Activated CD4-positive, alpha-beta memory T cell treated with anti-CD3 and anti-CD28 coated beads, Interleukin-2, amount 10 ng/mL, durations not matched to agents 7 days and 5 days (primary cell): Measurements from ENCODE around the gene MALAT1. TPM values are rescaled to one million over a fixed set of nuclear protein-coding genes. Genes with fewer than 3 reads are reported as not detected.
"Not testable (repeated sequence)": the region's sequence is repeated elsewhere in the genome, so short reads cannot be mapped to it uniquely, and the experiment has no call there.

ENCODE experiments used
- CTCF ChIA-PET: fragments of 350-600 bp; sonication (Branson Sonifier 250); formaldehyde crosslinking; loops from one replicate; lab custom pipeline; 2021; ENCODE audit warnings: antibody characterized with exemption, inconsistent platforms; lab: Charles Lee
- POLR2A ChIA-PET: fragments of 350-600 bp; sonication (Branson Sonifier 250); formaldehyde crosslinking; loops from one replicate; lab custom pipeline; 2021; ENCODE audit warnings: antibody characterized with exemption; lab: Charles Lee
- DNase-seq: peaks from one replicate; pipeline ENCODE4 v3.0.0-alpha.2; 2020
- H3K27ac Mint-ChIP-seq: one replicate; pipeline ENCODE4 v1.8.0; 2021; ENCODE audit warnings: mild to moderate bottlenecking, mixed read lengths
- H3K27me3 Mint-ChIP-seq: one replicate; pipeline ENCODE4 v1.8.0; 2021; ENCODE audit warnings: mixed read lengths
- H3K36me3 Mint-ChIP-seq: one replicate; pipeline ENCODE4 v1.8.0; 2021; ENCODE audit warnings: low read depth, mixed read lengths
- H3K4me1 Mint-ChIP-seq: one replicate; pipeline ENCODE4 v1.8.0; 2021; ENCODE audit warnings: mixed read lengths
- H3K4me3 Mint-ChIP-seq: one replicate; pipeline ENCODE4 v1.8.0; 2021; ENCODE audit warnings: mild to moderate bottlenecking, mixed read lengths
- H3K9me3 Mint-ChIP-seq: one replicate; pipeline ENCODE4 v1.8.0; 2021; ENCODE audit warnings: mixed read lengths
- total RNA-seq, 2 experiments: library from RNA; stranded (reverse); gene quantifications; one replicate each; pipeline ENCODE4 v1.2.3, GENCODE V29; 2021

Gene MALAT1
- total RNA-seq, 2 experiments from 2014 or later = 7,674 to 7,759 TPM

GRCh38 chr11:65470433-65471049, 28.3 kb upstream of the MALAT1 start:
- Mint-ChIP-seq H3K9me3 (no peaks in the 10 kb centered on the region), H3K4me3 (no peak overlapping the region), H3K27ac (peak overlapping the region; percentile 34), H3K36me3 (peaks cover 3% of the 10 kb centered on the region), H3K27me3 (no peaks in the 10 kb centered on the region), H3K4me1 (peaks cover 34% of the 10 kb centered on the region)
- CTCF ChIA-PET = interaction anchor here (0.6 to 4.4 kb wide), 7 partner anchors 15 to 116 kb away, joined by 3 to 22 read pairs (median 12); no protein-coding TSS in a partner anchor
- POLR2A ChIA-PET = interaction anchor here (1.8 to 26.9 kb wide), 5 partner anchors 24 to 89 kb away, joined by 6 to 1583 read pairs (median 27); partner anchors contain the start of genes MALAT1 and NEAT1
- DNase-seq = no peak

DNA sequence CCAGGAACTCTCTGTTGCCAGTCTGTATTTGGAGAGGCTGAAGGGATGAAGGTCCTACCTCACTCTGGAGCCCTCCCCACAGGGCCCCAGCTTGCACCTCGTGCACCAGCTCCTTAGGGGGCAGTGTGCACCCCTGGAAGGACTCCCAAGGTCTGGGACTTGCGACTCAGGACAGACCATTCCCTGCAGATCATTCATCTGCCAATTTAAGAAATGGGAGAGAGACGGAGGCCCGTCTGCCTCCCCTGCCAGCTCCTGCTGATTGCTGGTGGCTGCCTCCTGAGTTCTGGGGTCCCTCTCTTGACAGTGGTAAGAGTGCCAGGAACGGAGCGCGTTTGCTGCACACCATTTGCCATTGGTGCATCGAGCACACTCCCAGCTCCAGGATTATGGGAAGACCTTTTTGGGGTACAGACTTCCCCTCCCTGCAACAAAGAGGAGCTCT, 27.4 kb upstream of the MALAT1 start:
- no peak for DNase-seq
- H3K4me3 Mint-ChIP-seq = no peak overlapping the region
- ChIA-PET CTCF (interaction anchor here (0.7 to 4.4 kb wide), 16 partner anchors 9 to 336 kb away, joined by 3 to 22 read pairs (median 4); partner anchors contain the start of genes MALAT1 and PCNX3), POLR2A (interaction anchor here (0.7 to 26.9 kb wide), 18 partner anchors 9 to 337 kb away, joined by 3 to 1583 read pairs (median 6); partner anchors contain the start of genes FRMD8, MALAT1, NEAT1 and POLA2)
- H3K27ac Mint-ChIP-seq = peak overlapping the region; percentile 96
- H3K4me1 Mint-ChIP-seq = peaks cover 38% of the 10 kb centered on the region
- H3K9me3 Mint-ChIP-seq = no peaks in the 10 kb centered on the region
- H3K36me3 Mint-ChIP-seq = peaks cover 5% of the 10 kb centered on the region
- no peaks in the 10 kb centered on the region for H3K27me3 Mint-ChIP-seq

DNA sequence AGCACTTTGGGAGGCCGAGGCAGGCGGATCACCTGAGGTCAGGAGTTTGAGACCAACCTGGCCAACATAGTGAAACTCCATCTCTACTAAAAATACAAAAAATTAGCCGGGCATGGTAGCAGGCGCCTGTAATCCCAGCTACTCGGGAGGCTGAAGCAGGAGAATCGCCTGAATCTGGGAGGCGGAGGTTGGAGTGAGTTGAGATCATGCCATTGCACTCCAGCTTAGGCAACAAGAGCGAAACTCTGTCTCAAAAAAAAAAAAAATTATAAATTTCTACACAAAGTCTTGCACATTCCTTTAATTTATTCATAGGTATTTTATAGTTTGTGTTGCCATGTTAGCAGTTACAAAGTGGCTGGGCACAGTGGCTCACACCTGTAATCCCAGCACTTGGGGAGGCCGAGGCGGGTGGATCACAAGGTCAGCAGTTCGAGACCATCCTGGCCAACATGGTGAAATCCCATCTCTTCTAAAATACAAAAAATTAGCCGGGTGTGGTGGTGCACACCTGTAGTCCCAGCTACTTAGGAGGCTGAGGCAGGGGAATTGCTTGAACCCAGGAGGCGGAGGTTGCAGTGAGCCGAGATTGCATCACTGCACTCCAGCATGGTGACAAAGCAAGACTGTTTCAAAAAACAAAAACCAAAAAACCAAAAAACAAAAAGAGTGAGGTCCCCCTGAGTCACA, 26.1 kb upstream of the MALAT1 start:
- Mint-ChIP-seq H3K4me1 (peaks cover 42% of the 10 kb centered on the region), H3K4me3 (peak overlapping the region; percentile 58), H3K27ac (peak overlapping the region; percentile 96)
- CTCF ChIA-PET = interaction anchor here (1.0 to 4.4 kb wide), 14 partner anchors 8 to 337 kb away, joined by 3 to 22 read pairs (median 4); partner anchors contain the start of genes DPF2, MALAT1 and PCNX3
- not testable (repeated sequence) for DNase-seq, H3K36me3 Mint-ChIP-seq, H3K27me3 Mint-ChIP-seq, H3K9me3 Mint-ChIP-seq
- POLR2A ChIA-PET = interaction anchor here (1.1 to 26.9 kb wide), 13 partner anchors 11 to 338 kb away, joined by 3 to 1583 read pairs (median 6); partner anchors contain the start of genes FRMD8, MALAT1, NEAT1 and SYVN1

GRCh38 chr11:65473278-65473860, 25.5 kb upstream of the MALAT1 start:
- H3K27ac Mint-ChIP-seq = no peak overlapping the region
- H3K27me3 Mint-ChIP-seq = no peaks in the 10 kb centered on the region
- peaks cover 40% of the 10 kb centered on the region for H3K4me1 Mint-ChIP-seq
- DNase-seq = no peak
- ChIA-PET CTCF (interaction anchor here (1.5 kb wide), 1 partner anchor 142 kb away, joined by 3 read pairs; the partner anchor contains the start of gene PCNX3), POLR2A (interaction anchor here (3.6 to 26.9 kb wide), 3 partner anchors 25 to 51 kb away, joined by 27 to 1583 read pairs (median 670); partner anchors contain the start of genes MALAT1 and NEAT1)
- H3K36me3 Mint-ChIP-seq = peaks cover 10% of the 10 kb centered on the region
- no peaks in the 10 kb centered on the region for H3K9me3 Mint-ChIP-seq
- H3K4me3 Mint-ChIP-seq = no peak overlapping the region

DNA sequence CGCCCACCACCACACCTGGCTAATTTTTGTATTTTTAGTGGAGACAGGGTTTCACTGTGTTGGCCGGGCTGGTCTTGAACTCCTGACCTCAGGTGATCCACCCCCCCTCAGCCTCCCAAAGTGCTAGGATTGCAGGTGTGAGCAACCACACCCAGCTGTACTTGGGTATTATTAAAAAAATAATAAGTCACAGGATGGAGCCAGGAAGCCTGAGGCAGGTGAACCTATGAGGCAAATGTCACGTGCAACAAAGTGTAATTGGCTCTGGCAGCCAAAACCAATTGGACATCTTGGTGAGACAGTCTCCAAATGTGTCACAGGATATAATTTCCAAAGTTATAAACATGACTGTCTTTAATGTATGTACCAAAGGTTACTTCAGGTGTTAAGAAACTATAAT, 24.0 kb upstream of the MALAT1 start:
- no peak for DNase-seq
- ChIA-PET CTCF (interaction anchor here (3.8 kb wide), 1 partner anchor 59 kb away, joined by 17 read pairs; no protein-coding TSS in a partner anchor), POLR2A (interaction anchor here (7.1 to 26.9 kb wide), 3 partner anchors 24 to 52 kb away, joined by 73 to 1583 read pairs (median 670); partner anchors contain the start of genes MALAT1 and NEAT1)
- Mint-ChIP-seq H3K4me1 (peaks cover 39% of the 10 kb centered on the region), H3K4me3 (peak overlapping the region; percentile 35), H3K36me3 (peaks cover 10% of the 10 kb centered on the region), H3K27ac (peak overlapping the region; percentile 58), H3K27me3 (no peaks in the 10 kb centered on the region), H3K9me3 (no peaks in the 10 kb centered on the region)

- Mint-ChIP-seq H3K4me3 (peak overlapping the region; percentile 99), H3K27ac (peak overlapping the region; percentile 98), H3K36me3 (peaks cover 10% of the 10 kb centered on the region), H3K9me3 (no peaks in the 10 kb centered on the region), H3K27me3 (peaks cover 2% of the 10 kb centered on the region), H3K4me1 (peaks cover 29% of the 10 kb centered on the region)
- no peak for DNase-seq
- ChIA-PET CTCF (interaction anchor here (0.5 to 4.7 kb wide), 9 partner anchors 15 to 110 kb away, joined by 3 to 50 read pairs (median 4); partner anchors contain the start of gene MALAT1), POLR2A (interaction anchor here (0.7 to 26.9 kb wide), 13 partner anchors 12 to 462 kb away, joined by 3 to 1583 read pairs (median 7); partner anchors contain the start of genes ARL2, CDC42EP2, EHBP1L1 and FRMD8)
Measured at GRCh38 chr11:65476632-65477148, 22.2 kb upstream of the MALAT1 start.

DNA sequence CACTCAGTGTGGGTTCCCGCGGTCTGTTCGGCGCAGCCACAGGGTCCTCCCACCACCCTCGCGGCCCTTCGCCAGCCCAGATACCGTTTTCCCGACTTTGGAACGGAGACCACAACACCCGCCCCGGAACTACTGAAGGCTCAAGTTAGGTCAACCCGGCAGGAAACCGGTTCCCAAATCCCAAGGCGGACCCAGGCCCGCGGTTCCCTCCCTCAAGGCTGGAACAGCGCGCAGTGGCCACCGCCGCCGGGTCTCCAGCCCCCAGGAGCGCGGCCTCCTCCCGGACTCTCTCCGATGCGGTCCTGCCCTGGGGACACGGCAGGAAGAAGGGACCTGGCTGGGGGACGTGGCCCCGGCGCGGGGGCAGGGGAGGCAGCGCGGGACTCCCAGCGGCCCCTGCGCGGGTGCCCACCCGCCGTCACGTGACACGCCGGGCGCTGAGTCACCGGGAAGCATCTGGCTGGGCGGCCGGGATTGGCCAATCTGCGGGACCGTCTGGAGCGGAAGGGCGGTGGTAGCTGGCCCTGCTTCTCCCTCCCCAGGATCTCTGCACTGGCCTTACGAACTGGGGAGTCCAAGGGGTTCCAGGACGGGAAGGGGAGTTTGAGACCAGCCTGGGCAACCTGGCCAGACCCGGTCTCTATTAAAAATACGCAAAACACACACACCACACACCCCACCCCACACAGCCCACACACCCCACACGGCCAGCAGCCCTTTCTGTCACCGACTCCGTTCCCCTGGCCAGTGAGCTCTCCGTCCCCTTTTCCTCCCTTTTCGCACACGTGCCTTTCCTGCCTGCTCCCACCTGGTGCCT, 21.5 kb upstream of the MALAT1 start:
- Mint-ChIP-seq H3K27me3 (peaks cover 4% of the 10 kb centered on the region), H3K9me3 (no peaks in the 10 kb centered on the region), H3K36me3 (peaks cover 10% of the 10 kb centered on the region), H3K4me1 (peaks cover 24% of the 10 kb centered on the region), H3K4me3 (peak overlapping the region; percentile 99), H3K27ac (peak overlapping the region; percentile 98)
- ChIA-PET CTCF (interaction anchor here (0.6 to 4.7 kb wide), 12 partner anchors 8 to 96 kb away, joined by 3 to 50 read pairs (median 4); partner anchors contain the start of gene MALAT1), POLR2A (interaction anchor here (0.7 to 26.9 kb wide), 18 partner anchors 8 to 463 kb away, joined by 3 to 1583 read pairs (median 6); partner anchors contain the start of genes ARL2, CDC42EP2, FRMD8 and MALAT1)
- DNase-seq = peak; percentile 92

- Mint-ChIP-seq H3K4me1 (peaks cover 22% of the 10 kb centered on the region), H3K36me3 (peaks cover 10% of the 10 kb centered on the region), H3K4me3 (no peak overlapping the region), H3K27ac (no peak overlapping the region), H3K9me3 (no peaks in the 10 kb centered on the region), H3K27me3 (peaks cover 6% of the 10 kb centered on the region)
- no peak for DNase-seq
- ChIA-PET POLR2A (interaction anchor here (0.9 to 26.9 kb wide), 13 partner anchors 10 to 217 kb away, joined by 3 to 1583 read pairs (median 12); partner anchors contain the start of genes FRMD8, MALAT1, NEAT1 and POLA2), CTCF (interaction anchor here (0.9 to 4.7 kb wide), 10 partner anchors 8 to 91 kb away, joined by 3 to 50 read pairs (median 4); partner anchors contain the start of gene MALAT1)
Measured at GRCh38 chr11:65478388-65479183, 20.3 kb upstream of the MALAT1 start.

- H3K27ac Mint-ChIP-seq = no peak overlapping the region
- no peak for DNase-seq
- ChIA-PET POLR2A (interaction anchor here (1.2 to 26.9 kb wide), 6 partner anchors 11 to 217 kb away, joined by 3 to 1583 read pairs (median 42); partner anchors contain the start of genes FRMD8, MALAT1, NEAT1 and POLA2), CTCF (interaction anchor here (0.8 to 4.7 kb wide), 7 partner anchors 8 to 101 kb away, joined by 3 to 50 read pairs (median 3); partner anchors contain the start of gene MALAT1)
- H3K27me3 Mint-ChIP-seq = peaks cover 6% of the 10 kb centered on the region
- H3K4me1 Mint-ChIP-seq = peaks cover 22% of the 10 kb centered on the region
- H3K4me3 Mint-ChIP-seq = no peak overlapping the region
- H3K9me3 Mint-ChIP-seq = no peaks in the 10 kb centered on the region
- H3K36me3 Mint-ChIP-seq = peaks cover 10% of the 10 kb centered on the region
Measured at GRCh38 chr11:65479184-65480145, 19.4 kb upstream of the MALAT1 start.
